ENCODE measurements around the gene WNT3A.
A peak's percentile ranks its signal among the peaks of the same experiment; 100 is the strongest.

The WNT3A gene

GRCh38 chr1:227999056-227999930 lies 7.5 kb upstream of the WNT3A start:
- DNase-seq (ENCODE audit: low read depth in 2 of 2), result peak; percentile 29 to 46

GRCh38 chr1:228000416-228000815 lies 6.4 kb upstream of the WNT3A start:
- DNase-seq (ENCODE audit: low read depth in 2 of 2), result no peak

DNA sequence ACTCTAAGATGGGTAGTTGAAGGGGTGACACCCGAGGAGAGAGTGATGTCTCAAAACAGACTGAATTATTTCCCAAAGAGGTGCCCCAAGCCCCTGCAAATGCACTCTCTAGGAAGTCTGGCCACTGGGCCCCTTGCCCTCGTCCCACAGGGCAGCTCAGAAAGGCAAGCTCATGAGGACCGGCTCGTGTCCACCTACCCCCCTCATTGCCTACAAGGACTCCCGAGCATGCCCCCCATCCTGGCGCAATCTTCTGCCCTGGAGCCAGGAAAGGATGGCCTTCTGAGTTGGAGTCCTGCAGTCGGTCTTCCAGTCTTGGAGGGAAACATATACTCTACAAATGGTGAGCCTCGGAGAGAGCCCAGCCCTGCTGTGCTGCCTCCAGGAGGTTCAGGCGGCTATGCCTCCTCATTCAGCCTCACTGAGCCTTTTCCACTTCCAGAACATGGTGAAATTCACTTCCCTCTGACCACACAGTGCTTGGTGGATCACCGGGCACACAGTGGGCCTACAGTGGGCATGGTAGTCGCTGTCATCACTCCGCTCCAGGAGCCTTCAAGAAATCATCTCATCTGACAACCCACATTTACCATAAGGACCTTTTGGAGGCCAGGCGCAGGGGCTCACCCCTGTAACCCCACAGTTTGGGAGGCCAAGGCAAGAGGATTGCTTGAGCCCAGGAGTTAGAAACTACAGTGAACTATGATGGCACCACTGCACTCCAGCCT lies 5.8 kb upstream of the WNT3A start:
- no peak for DNase-seq (ENCODE audit: low read depth in 2 of 2)

DNA sequence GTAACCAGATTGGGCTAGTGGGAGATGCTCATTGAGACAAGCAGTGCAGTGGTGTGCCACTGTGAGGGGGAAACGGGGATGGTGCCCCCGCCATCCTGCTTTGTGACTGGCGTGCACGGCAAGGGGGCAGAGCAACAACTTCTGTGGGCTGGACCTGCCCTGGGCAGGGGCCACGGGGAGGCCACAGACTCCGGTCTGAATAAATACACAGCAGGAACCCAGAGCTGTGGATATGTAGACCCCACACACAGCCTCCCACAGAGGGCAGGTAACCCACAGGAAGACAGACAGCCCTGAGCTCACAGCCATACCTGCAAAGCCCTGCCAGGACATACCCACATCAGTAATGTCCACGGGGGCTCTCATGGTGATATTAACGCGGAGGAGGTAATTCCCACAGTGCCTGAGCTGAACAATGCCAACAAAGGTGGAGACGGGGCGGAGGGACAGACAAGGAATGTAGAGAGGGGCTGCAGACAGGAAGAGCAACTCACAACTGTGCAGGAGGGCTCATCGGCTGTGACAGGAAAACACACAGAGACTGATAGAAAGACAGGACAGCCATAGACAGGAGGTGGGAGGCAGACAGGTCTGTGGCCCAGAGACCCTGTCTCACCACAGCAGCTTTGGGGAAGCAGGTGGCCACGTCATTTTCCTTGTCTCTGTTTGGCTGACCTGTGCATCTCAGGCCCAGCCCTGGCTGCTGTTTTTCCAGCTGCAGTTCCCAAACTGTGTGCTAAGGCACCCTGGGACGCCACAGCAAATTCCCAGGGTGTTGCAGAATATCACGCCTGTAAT lies 4.9 kb upstream of the WNT3A start:
- DNase-seq (ENCODE audit: low read depth in 2 of 2), result no peak

DNA sequence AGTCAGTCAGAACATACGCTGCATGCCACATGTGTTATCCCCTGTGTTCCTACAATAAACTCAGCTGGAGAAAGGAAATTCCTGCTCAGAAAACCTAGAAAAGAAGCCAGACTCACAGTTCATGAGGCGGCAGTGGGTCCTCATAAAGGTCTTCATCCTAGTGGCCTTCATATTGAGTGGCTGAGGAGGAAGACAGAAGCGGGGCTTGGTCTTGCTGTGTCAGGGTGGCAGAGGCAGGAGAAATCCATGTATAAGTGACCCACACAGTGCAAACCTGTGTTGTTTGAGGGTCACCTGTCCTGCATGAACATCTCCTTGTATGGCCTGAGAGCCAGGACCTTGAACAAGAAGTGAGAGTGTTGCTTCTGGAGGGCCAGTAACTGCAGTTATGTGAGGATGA lies 4.0 kb upstream of the WNT3A start:
- DNase-seq (ENCODE audit: low read depth in 2 of 2), result no peak

DNA sequence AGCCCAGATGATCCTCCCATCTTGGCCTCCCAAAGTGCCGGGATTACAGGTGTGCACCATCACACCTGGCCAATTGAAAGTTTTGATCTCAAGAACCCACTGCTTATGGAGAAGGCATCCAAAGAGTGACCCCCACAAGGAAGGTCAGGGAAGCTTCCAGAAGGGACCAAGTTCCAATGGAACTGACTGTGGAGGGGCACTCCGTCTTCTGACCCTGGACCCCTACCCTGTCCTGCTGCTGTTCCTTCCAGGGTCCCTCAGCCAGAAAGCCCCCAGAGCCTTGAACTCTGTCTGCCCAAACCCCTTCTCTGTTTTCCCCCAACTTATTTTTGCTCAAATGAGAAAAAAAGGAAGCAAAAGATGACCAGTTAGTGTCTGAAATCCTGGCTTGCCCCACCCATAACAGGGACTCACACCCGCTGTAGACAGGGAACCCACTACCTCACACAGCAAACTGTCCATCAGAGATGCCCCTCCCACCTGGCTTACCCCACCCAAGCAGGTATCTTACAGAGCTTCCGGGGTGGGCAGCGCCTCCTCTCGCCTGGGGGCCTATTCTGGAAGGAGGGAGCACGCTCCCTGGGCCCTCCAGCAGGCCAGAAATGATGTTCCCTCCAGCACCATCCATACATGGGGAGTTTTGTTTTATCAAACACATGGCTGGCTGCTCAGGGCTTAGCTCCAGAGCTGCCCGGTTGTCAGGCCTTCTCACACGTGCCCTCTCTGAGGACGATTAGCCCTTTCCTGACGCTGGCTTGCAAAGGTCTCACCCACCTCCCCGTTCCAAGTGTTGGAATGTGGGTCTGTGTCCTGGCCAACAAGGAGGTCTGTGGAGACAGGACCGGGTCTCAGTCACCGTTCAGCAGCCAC lies 3.1 kb upstream of the WNT3A start:
- DNase-seq (ENCODE audit: low read depth in 2 of 2), result no peak

- DNase-seq (ENCODE audit: low read depth in 2 of 2), result no peak
Measured at GRCh38 chr1:228004331-228004855, 2.4 kb upstream of the WNT3A start.

DNA sequence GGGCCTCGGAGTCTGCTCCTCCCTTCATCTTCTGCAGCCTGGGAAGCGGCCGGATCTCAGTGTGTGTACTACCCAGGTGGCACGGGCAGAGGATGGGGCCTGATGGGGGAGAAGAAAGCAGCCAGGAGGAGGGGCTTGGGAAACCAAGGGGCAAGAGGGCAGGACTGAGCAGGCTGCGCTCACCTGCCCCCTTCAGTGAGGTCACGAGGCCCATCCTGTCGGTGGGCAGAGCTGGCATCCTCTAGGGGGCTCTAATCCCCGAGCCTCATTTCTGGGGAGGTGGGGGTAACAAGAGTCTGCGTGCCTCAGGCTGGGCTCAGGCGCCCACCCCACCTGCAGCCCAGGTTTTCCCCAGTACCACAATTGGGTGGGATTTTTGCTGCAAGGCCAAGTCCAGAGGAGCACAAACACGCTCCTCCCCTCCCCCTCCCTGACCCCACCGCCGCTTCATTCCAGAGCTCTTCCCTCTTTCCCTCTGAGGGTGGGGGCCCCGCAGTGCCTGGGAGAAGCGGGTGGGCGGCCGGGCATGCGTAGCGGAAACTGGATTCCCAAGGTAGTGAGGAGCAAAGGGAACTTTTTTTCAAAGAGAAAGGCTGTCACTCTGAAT lies 1.8 kb upstream of the WNT3A start:
- no peak for DNase-seq (ENCODE audit: low read depth in 2 of 2)

DNA sequence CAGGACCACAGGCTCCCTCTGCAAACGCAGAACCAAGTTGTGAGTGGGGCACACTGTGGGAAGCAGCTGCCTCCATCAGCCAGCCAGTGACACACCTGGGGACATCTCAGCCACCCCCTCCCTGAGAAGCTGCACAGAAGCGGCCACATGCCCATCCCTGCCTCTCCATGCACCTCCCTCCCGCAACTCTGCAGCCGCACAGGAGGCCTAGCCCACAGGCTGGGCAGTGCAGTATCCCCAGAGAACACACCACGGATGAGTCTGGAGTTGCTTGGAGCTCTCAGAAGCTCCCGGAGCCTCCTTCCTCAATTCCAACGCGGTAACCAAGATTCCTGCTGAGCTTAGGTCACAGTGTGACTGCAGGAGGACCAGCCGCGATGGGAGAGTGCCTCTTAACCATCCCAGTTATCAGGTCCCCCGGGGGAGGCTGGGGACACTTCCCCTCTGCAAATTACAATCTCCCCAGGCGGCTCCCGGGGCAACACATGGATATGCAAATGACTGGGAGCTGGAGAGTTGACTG lies 1.2 kb upstream of the WNT3A start:
- no peak for DNase-seq (ENCODE audit: low read depth in 2 of 2)

DNA sequence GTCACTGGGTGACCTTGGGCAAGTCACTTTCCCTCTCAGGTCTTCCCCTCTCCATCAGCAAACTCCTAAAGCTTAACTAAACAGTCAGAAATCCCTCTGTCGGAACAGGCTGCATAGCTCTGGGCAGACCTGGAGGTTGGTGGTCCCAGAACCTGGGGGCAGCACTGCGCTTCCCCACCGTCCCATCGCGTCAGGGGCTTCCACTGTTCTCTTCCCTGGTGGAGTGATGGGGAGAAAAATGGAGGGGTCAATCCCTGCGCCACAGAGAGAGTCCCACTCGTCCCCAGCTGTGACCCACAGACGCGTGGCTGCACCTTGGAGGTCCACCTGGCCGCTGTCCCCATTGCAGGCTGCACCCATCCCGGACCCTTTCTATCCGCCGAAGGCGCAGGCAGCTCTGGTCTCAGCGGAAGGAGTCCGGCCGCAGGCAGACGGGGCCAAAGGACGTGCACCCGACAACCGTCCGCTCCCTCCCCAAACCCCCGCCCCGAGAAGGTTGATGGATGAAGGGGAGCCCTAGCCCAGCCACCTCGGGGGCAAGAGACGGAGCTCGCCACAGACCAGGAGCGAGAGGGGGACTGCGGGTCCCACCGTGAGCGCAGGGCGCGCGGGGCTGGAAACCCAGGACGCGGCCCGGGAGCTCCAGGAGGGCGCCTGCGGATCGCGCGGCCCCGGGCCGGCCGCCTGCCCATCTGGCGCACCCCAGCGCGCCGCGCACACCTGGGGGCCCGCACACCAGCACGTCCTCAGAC lies 588 bp upstream of the WNT3A start:
- no peak for DNase-seq (ENCODE audit: low read depth in 2 of 2)

DNA sequence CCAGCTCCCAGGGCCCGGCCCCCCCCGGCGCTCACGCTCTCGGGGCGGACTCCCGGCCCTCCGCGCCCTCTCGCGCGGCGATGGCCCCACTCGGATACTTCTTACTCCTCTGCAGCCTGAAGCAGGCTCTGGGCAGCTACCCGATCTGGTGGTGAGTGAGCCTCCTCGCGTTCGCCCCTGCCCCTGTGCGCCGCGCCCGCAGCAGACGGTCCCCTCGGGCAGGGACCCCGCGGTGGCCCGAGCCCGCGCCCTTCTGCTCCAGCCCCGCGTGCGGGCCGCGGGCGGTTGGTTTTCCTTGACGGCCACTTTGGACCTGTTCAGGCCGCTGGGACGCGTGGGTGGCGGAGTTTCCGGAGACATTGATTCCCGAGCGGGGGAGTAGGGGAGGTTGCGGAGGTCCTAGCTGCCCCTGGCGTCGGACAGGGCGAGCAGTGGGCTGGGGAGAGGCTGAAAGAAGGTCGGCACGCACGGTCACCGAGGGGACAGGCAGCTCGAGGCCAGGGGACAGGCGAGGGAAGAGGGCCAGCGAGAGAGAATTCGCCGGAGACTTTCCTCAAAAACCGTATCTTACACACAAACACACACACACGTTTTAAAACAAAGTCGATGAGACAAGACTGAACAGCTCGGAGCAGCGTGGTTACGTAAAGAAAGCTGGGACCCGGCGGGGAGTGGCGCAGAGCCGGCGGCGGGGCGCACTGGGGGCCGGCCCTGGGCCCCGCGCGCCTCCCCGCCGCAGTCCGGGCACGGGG lies 427 bp downstream of the WNT3A start:
- DNase-seq (ENCODE audit: low read depth in 2 of 2), result no peak

DNA sequence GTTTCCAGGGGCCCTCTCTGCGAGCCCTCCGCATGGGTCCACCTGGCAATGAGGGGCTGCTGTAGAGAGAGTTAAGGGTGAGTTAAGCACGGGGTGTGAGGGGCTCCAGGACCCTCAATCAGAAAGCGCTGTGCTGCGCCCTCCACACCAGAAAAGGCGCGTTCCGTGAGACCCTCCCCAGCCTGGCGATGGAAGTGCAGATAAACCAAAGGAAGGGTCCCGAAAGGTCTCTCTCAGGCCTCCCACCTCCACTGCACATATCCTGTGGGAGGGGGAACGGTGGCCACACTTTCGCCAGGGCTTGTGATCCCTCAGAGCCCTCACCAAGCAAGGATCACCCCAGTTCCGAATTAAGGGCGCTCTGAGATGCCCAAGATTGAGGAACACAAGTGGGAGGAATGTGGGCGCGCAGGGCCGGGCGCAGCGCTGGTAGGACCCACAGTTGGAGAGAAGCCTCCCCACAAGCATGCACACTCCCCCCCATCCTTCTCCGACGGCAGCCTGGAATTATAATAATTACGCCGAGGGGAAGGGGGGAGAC lies 1.1 kb downstream of the WNT3A start:
- no peak for DNase-seq (ENCODE audit: low read depth in 2 of 2)

DNA sequence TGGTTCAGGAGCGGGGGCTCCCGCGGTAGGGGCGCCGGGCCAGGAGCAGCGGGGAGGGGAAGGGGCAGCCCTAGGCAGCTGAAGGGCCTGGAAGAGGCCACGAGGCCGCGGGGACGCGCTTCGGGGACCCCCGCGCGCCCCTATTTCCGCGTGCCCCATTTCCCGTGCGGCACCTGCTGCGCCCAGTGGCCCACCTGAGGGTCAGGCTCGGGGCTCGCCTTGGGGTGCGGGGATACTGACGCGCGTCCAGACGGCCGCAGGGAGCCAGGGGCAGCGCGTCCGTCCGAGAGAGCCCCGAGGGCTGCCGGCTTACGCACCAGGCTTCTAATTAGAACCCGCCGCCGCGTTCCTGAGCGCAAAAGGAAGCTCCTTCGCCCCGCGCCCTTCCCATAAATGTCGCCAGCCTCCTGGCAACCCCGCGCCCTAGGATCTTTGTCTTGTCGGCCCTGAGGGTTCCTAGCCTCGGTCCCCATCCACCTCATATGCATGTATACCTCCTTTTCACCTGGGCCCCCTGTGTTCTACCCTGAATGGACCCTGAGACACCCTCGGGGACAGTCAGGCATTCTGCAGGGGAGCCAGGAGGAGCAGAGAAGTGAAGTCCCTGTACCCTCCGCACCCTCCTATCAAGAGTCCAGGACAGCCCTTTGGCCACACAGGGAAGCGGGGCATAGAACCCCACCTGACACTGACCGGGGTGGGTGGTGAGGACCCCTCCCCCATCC lies 1.8 kb downstream of the WNT3A start:
- no peak for DNase-seq (ENCODE audit: low read depth in 2 of 2)

- no peak for DNase-seq (ENCODE audit: low read depth in 2 of 2)
Measured at GRCh38 chr1:228009116-228009827, 2.5 kb downstream of the WNT3A start.

DNA sequence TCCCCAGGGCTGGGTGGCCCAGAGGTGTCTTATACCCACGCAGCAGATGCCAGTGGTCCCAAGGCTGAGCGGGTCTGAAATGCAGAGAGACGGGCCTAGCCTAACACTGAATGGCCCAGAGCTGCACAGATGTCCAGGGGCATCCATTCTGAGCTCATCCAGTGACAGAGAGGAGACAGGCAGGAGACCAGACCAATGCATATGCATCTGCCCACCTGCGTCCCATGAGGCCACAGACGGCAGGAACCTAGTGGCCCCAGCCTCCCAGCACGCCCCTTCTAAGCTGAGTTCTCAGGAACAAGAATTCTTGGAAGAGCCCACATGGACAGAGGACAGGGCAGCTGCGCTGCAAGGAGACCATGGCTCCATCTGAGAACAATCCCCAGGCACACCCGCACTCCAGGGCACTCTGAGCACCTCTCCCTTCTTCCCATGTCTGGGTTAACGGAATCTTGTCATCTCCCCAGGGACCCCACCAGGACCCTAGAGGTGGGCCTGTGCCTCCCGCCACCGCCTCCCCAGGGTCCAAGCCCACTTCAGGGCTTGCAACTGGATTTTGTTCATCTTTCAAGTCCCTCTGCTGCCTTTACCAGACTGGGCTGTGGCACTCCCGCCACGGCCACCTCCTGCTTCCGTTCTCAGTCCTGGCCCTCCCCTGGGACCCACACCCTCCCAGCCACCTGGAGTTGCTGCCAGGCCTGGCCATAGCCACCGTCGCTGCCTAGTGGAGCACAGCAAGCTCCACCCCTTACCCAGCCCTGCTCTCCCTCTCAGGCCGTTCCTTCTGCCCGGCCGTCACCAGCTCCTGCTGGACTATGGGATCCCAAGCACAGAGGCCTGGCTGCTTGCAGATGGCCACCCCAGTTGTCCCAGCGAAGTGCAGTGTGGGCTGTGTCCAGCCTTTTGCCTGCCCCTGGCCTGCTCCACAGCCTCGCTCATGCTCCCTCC lies 3.3 kb downstream of the WNT3A start:
- DNase-seq (ENCODE audit: low read depth in 2 of 2), result no peak

DNA sequence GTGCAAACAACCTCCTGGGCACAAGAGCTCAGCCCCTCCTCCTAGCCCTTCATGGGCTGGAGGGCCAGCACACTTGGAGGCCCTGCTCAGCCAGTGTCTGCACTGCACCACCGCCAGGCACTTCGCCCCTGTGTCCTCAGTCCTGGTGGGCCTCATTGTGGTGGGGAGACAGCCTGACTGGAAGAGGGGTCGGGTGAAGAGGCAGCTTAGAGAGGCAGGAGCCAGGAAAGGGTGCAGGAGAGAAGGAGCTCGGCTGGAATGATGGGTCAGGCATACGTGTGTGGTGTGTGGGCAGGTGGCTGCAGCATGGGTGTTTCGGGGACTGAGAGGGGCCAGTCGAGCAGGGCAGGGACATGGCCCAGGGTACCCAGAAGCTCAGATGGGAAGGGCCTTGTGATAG lies 4.1 kb downstream of the WNT3A start:
- DNase-seq (ENCODE audit: low read depth in 2 of 2), result no peak

Measured in stimulated activated CD8-positive, alpha-beta memory T cell treated with anti-CD3 and anti-CD28 coated beads, Interleukin-2, amount 100 ng/mL, for 1 hour (primary cell).